ENCODE data around the gene ZNF502.

DNA sequence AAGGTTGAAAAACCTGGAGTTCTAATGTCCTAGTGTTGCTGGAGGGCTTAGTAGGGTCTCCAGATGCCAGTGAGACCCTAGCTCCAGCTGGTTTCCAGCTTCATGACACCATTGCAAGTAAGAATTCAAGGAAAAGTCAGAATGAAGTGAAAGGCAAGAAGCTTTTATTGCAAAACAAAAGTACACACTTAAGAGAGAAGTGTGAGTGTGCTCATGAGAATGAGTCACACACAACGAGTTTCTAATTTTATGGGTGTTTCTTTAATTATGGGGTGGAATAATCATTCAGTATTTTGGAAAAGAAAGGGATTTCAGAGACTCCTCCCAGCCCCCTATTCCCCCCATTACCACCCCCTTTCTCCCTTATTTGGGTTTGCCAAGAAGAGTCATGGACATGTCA, 24.6 kb upstream of the ZNF502 start:
- TF ChIP-seq POLR2AphosphoS5 (IDR thresholded peaks at IDR 0.05; ENCODE audit: low read depth) (no peak), CTCF (conservative IDR thresholded peaks at IDR 0.05; ENCODE audit: low read depth in 2 of 2) (no peak), EZH2 (IDR thresholded peaks at IDR 0.05; ENCODE audit: low read depth, unreplicated experiment) (no peak), CREB1 (CRISPR knock-in tag; IDR thresholded peaks at IDR 0.05; ENCODE audit: low read depth) (no peak), EZH2phosphoT487 (IDR thresholded peaks at IDR 0.05; ENCODE audit: unreplicated experiment) (no peak)
